GM10248 (cell line): Measurements from ENCODE around the gene XYLT1.
A peak's percentile ranks its signal among the peaks of the same experiment; 100 is the strongest.

ENCODE experiments used
- CTCF ChIA-PET: fragments of 300-600 bp; sonication (Branson Sonifier 250); formaldehyde crosslinking; extraction: SDS; loops from one replicate; lab custom pipeline; 2021; ENCODE audit warnings: antibody characterized with exemption; lab: Yijun Ruan, JAX
- POLR2A ChIA-PET: fragments of 350-650 bp; sonication (Branson Sonifier 250); formaldehyde crosslinking; extraction: SDS; loops from one replicate; lab custom pipeline; 2020; ENCODE audit warnings: antibody characterized with exemption; lab: Yijun Ruan, JAX
- DNase-seq: peaks from one replicate; pipeline ENCODE4 v3.0.0; 2012; ENCODE audit errors: extremely low spot score
- CTCF ChIP-seq: IDR thresholded peaks from 2 replicates; pipeline ENCODE4 v1.5.1; 2012; ENCODE audit warnings: mild to moderate bottlenecking, low read depth; ENCODE audit errors: extremely low read depth, missing control alignments, control extremely low read depth

XYLT1 gene

GRCh38 chr16:17470908-17471718, at the start of gene XYLT1:
Gene XYLT1, minus strand, starts transcription at chr16:17470960. Its CDS starts 164 bp downstream, at chr16:17470796.
- DNase-seq = peak; percentile 65
- TF ChIP-seq CTCF = no peak
- ChIA-PET CTCF (no interaction called here), POLR2A (no interaction called here)

- ChIA-PET POLR2A (no interaction called here), CTCF (no interaction called here)
- TF ChIP-seq CTCF = no peak
- no peak for DNase-seq
Measured at GRCh38 chr16:17520111-17520510, 49.4 kb upstream of the XYLT1 start.

GRCh38 chr16:17519101-17519955, 48.6 kb upstream of the XYLT1 start:
- CTCF ChIA-PET = no interaction called here
- no peak for DNase-seq
- POLR2A ChIA-PET = no interaction called here
- no peak for TF ChIP-seq CTCF

GRCh38 chr16:17518441-17518840, 47.7 kb upstream of the XYLT1 start:
- no peak for TF ChIP-seq CTCF
- ChIA-PET POLR2A (no interaction called here), CTCF (no interaction called here)
- no peak for DNase-seq

GRCh38 chr16:17515421-17516210, 44.9 kb upstream of the XYLT1 start:
- no peak for DNase-seq
- no peak for TF ChIP-seq CTCF
- ChIA-PET POLR2A (no interaction called here), CTCF (interaction anchor here (0.9 to 1.0 kb wide), 3 partner anchors 16 to 46 kb away, joined by 3 read pairs; no protein-coding TSS in a partner anchor)
